Activated CD8-positive, alpha-beta T cell treated with anti-CD3 and anti-CD28 coated beads, Interleukin-2, amount 10 ng/mL, durations not matched to agents 7 days and 5 days (primary cell): ENCODE data around the gene LRFN4. TPM values are rescaled to one million over a fixed set of nuclear protein-coding genes. Genes with fewer than 3 reads are reported as not detected.
A peak's percentile ranks its signal among the peaks of the same experiment; 100 is the strongest.

Experiments
- ATAC-seq: fragments of 150-1000 bp; cut with Tn5 transposase; one replicate; pipeline ENCODE4 v1.10.0; 2021; ENCODE audit warnings: moderate library complexity
- CTCF ChIA-PET: fragments of 350-600 bp; sonication (Branson Sonifier 250); formaldehyde crosslinking; loops from one replicate; lab custom pipeline; 2021; ENCODE audit warnings: antibody characterized with exemption; lab: Charles Lee
- POLR2A ChIA-PET: fragments of 350-600 bp; sonication (Branson Sonifier 250); formaldehyde crosslinking; loops from one replicate; lab custom pipeline; 2021; ENCODE audit warnings: antibody characterized with exemption; lab: Charles Lee
- DNase-seq: peaks from one replicate; pipeline ENCODE4 v3.0.0-alpha.2; 2020
- H3K27ac Mint-ChIP-seq: one replicate; pipeline ENCODE4 v1.8.0; 2021; ENCODE audit warnings: mild to moderate bottlenecking, mixed read lengths
- H3K27me3 Mint-ChIP-seq: one replicate; pipeline ENCODE4 v1.8.0; 2021; ENCODE audit warnings: low read depth, mixed read lengths
- H3K36me3 Mint-ChIP-seq: one replicate; pipeline ENCODE4 v1.8.0; 2021; ENCODE audit warnings: low read depth, mixed read lengths
- H3K4me1 Mint-ChIP-seq: one replicate; pipeline ENCODE4 v1.8.0; 2021; ENCODE audit warnings: low read depth, mixed read lengths
- H3K4me3 Mint-ChIP-seq: one replicate; pipeline ENCODE4 v1.8.0; 2021; ENCODE audit warnings: mild to moderate bottlenecking, mixed read lengths
- H3K9me3 Mint-ChIP-seq: one replicate; pipeline ENCODE4 v1.8.0; 2022; ENCODE audit warnings: mixed read lengths; ENCODE audit not compliant: insufficient read depth
- total RNA-seq, 2 experiments: library from RNA; stranded (reverse); gene quantifications; one replicate each; pipeline ENCODE4 v1.2.3, GENCODE V29; 2021

LRFN4 gene
- total RNA-seq, 2 experiments from 2014 or later = 24.6 to 28.3 TPM

DNA sequence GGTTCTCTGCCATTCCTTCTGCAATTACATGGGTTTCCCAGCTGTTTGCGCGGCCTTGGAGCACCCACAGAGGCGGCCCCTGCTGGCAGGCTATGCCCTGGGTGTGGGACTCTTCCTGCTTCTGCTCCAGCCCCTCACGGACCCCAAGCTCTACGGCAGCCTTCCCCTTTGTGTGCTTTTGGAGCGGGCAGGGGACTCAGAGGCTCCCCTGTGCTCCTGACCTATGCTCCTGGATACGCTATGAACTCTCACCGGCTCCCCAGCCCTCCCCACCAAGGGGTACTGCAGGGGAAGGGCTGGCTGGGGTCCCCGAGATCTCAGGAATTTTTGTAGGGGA, 11.0 kb upstream of the LRFN4 start:
- H3K36me3 Mint-ChIP-seq = peaks cover 24% of the 10 kb centered on the region
- DNase-seq (no peak), ATAC-seq (no peak)
- H3K4me3 Mint-ChIP-seq = no peak overlapping the region
- ChIA-PET POLR2A (interaction anchor here (1.4 to 5.4 kb wide), 2 partner anchors 8 to 34 kb away, joined by 3 to 92 read pairs; no protein-coding TSS in a partner anchor), CTCF (no interaction called here)
- H3K9me3 Mint-ChIP-seq = no peaks in the 10 kb centered on the region
- H3K27me3 Mint-ChIP-seq = no peaks in the 10 kb centered on the region
- H3K27ac Mint-ChIP-seq = no peak overlapping the region
- peaks cover 41% of the 10 kb centered on the region for H3K4me1 Mint-ChIP-seq

DNA sequence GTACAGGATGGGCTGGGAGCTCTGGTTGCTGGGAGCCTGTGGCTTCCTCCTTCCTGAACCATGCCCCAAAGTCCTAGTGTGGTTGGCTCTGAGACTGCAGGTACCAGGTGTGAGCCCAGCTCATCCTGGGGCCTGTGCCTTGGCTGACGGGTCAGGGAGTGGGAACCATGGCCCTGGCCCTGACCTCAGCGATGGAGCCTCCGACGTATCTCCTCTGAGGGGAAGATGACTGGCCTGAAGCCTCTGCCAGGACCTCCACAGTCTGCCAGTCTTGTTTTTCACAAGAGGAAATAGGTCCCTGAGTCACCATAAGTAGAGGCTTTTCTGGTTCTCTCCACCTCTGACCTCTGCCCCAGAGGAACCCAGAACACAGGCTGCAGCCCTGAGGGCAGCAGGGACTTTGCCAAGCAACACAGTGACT, 10.2 kb upstream of the LRFN4 start:
- no peaks in the 10 kb centered on the region for H3K9me3 Mint-ChIP-seq
- no peak overlapping the region for H3K27ac Mint-ChIP-seq
- ChIA-PET POLR2A (interaction anchor here (0.6 to 5.4 kb wide), 2 partner anchors 7 to 31 kb away, joined by 3 to 92 read pairs; no protein-coding TSS in a partner anchor), CTCF (no interaction called here)
- no peaks in the 10 kb centered on the region for H3K27me3 Mint-ChIP-seq
- no peak for ATAC-seq
- H3K36me3 Mint-ChIP-seq = peaks cover 21% of the 10 kb centered on the region
- H3K4me1 Mint-ChIP-seq = peaks cover 40% of the 10 kb centered on the region
- no peak for DNase-seq
- H3K4me3 Mint-ChIP-seq = no peak overlapping the region

DNA sequence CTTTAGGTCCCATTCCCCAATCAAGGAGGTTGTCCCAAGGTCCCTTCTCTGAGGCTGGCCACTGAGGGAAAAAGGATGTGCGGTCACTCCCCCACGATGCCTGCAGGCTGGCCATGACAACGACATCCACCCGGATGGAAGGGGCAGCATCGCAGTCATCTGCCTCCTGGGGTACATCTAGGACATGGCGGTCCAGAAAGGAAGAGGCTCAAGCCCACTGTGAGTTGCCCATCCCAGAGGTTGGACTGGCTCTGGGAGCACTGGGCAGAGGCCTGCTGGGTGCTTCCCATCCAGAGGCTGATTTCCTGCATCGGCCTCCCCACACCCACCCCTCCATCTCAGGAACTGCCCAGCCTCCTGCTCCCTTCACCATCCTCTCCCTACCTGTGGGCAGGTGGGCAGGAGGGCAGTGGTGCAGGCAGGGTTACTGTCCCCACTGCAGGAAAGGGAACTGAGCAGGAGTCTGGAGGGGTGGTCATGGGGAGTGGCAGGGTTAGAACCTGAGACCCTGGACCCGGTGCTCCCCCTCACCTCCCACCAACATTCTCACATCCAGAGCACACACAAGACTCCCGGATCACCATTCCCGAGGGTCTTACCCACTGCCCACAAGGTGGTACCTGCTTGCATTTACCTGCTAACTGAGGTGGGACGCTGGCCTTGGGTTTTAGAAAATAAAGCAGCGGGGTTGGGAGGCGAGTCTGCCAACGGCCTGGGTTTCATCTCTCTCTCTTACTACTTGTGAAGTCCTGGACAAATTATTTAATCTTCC, 9.2 kb upstream of the LRFN4 start:
- CTCF ChIA-PET = no interaction called here
- POLR2A ChIA-PET = no interaction called here
- ATAC-seq (no peak), DNase-seq (no peak)
- Mint-ChIP-seq H3K4me1 (peaks cover 39% of the 10 kb centered on the region), H3K27ac (no peak overlapping the region), H3K27me3 (no peaks in the 10 kb centered on the region), H3K9me3 (no peaks in the 10 kb centered on the region), H3K36me3 (peaks cover 13% of the 10 kb centered on the region), H3K4me3 (no peak overlapping the region)

DNA sequence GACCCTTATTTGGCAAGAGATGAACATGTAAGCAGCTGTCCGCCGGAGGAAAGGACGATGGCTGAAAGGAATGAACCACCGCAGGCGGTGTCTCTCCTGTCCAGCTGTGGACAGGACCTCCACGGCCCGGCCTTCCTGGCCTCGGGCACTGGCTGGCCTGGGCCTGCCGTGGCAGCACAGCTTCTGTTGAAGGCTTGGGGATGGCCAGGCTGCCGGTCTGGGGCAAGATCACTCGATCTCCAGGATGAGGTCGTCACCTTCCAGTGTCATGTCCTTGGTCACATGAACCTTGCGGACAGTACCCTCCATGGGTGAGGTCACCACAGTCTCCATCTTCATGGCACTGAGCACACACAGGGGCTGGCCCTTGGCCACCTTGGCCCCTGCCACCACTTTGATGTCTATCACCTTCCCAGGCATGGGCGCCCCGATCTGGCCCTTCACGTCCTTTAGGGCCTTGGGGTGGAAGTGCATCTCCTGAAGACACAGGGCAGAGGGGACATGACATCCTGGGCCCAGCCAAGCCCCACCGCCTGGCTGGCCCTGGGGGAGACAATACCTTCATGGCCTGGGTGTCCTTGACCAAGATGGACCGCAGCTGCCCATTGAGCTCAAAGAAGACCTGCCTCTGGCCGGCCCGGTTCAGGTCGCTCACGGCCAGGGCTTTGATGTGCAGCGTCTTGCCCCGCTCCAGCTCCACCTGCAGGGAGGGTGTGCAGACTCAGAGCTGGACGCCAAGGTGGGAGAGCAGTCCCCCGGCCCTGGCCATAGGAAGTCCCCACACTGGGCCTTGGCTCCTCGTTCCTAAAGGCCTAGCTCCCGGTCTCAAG, 8.0 kb upstream of the LRFN4 start:
- Mint-ChIP-seq H3K4me1 (peaks cover 38% of the 10 kb centered on the region), H3K36me3 (peaks cover 13% of the 10 kb centered on the region), H3K27ac (no peak overlapping the region), H3K4me3 (no peak overlapping the region), H3K27me3 (no peaks in the 10 kb centered on the region), H3K9me3 (no peaks in the 10 kb centered on the region)
- ATAC-seq = no peak
- no peak for DNase-seq
- CTCF ChIA-PET = no interaction called here
- POLR2A ChIA-PET = no interaction called here

- CTCF ChIA-PET = no interaction called here
- H3K4me1 Mint-ChIP-seq = peaks cover 39% of the 10 kb centered on the region
- DNase-seq = no peak
- H3K4me3 Mint-ChIP-seq = no peak overlapping the region
- POLR2A ChIA-PET = no interaction called here
- H3K9me3 Mint-ChIP-seq = no peaks in the 10 kb centered on the region
- no peaks in the 10 kb centered on the region for H3K27me3 Mint-ChIP-seq
- H3K27ac Mint-ChIP-seq = no peak overlapping the region
- peaks cover 12% of the 10 kb centered on the region for H3K36me3 Mint-ChIP-seq
- ATAC-seq = no peak
These were observed 7.2 kb upstream of the LRFN4 start for GRCh38 chr11:66849501-66850234.

GRCh38 chr11:66850235-66850587, 6.7 kb upstream of the LRFN4 start:
- Mint-ChIP-seq H3K4me1 (peaks cover 37% of the 10 kb centered on the region), H3K27ac (no peak overlapping the region), H3K9me3 (no peaks in the 10 kb centered on the region), H3K27me3 (no peaks in the 10 kb centered on the region), H3K4me3 (no peak overlapping the region), H3K36me3 (peaks cover 7% of the 10 kb centered on the region)
- no peak for DNase-seq
- POLR2A ChIA-PET = no interaction called here
- ATAC-seq = no peak
- CTCF ChIA-PET = no interaction called here

DNA sequence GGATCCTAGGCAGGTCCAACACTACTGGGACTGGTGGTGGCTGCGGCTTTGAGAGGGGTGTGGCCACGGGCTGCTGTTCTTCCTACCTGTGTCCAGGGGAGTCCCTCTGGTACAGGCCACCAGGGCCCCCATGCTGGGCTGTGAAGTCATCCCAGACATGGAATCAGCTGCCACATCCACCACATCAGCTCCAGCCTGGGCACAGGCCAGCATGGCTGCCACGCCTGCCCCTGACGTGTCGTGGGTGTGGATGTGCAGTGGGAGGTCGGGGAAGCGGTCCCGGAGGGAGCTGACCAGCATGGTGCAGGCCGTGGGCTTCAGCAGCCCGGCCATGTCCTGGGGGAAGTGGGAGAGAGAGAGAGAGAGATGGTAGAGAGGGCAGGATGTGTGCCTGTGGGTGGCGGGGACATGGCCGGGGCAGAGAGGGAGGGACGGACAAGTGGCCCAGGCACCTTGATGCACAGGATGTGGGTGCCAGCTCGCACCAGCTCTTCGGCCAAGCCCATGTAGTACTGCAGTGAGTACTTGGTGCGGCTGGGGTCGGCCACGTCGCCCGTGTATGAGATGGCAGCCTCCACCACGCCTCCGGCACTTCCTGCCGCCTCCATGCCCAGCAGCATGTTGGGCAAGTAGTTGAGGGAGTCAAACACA, 6.2 kb upstream of the LRFN4 start:
- DNase-seq = no peak
- no peak overlapping the region for H3K4me3 Mint-ChIP-seq
- peaks cover 4% of the 10 kb centered on the region for H3K36me3 Mint-ChIP-seq
- ATAC-seq = no peak
- ChIA-PET POLR2A (no interaction called here), CTCF (no interaction called here)
- H3K4me1 Mint-ChIP-seq = peaks cover 40% of the 10 kb centered on the region
- H3K27ac Mint-ChIP-seq = no peak overlapping the region
- no peaks in the 10 kb centered on the region for H3K27me3 Mint-ChIP-seq
- H3K9me3 Mint-ChIP-seq = no peaks in the 10 kb centered on the region

DNA sequence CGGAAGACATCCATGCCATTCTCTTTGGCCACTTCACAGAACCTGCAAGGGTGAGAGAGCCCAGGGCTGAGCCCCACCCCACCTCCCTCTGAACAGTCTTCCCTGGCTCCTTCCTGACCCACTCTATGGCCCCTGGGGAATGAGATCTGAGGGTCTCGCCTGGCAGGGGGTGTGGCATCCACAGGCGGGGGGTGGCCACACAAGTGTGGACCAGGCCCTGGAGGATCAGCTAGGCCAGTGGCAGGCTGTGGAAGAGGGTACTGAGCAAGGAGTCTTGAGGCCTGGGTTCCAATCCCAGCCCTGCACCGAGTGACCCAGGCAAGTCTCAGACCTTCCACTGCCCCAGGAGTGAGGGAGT, 5.6 kb upstream of the LRFN4 start:
- no peak for DNase-seq
- Mint-ChIP-seq H3K27ac (no peak overlapping the region), H3K4me3 (no peak overlapping the region)

GRCh38 chr11:66851698-66852465, 5.0 kb upstream of the LRFN4 start:
- H3K27me3 Mint-ChIP-seq = no peaks in the 10 kb centered on the region
- no peaks in the 10 kb centered on the region for H3K9me3 Mint-ChIP-seq
- ATAC-seq (no peak), DNase-seq (no peak)
- H3K4me1 Mint-ChIP-seq = peaks cover 38% of the 10 kb centered on the region
- ChIA-PET CTCF (interaction anchor here (0.6 to 2.6 kb wide), 6 partner anchors 8 to 163 kb away, joined by 3 to 14 read pairs (median 4); no protein-coding TSS in a partner anchor), POLR2A (interaction anchor here (5.5 kb wide), 1 partner anchor 8 kb away, joined by 92 read pairs; the partner anchor contains the start of gene RCE1)
- peak overlapping the region; percentile 54 for H3K27ac Mint-ChIP-seq
- no peak overlapping the region for H3K4me3 Mint-ChIP-seq
- H3K36me3 Mint-ChIP-seq = no peaks in the 10 kb centered on the region

More for the DNA sequence above, 5.6 kb upstream of the LRFN4 start:
- Mint-ChIP-seq H3K4me1 (peaks cover 42% of the 10 kb centered on the region), H3K9me3 (no peaks in the 10 kb centered on the region), H3K27me3 (no peaks in the 10 kb centered on the region), H3K36me3 (peaks cover 4% of the 10 kb centered on the region)
- ChIA-PET CTCF (interaction anchor here (0.6 to 2.6 kb wide), 4 partner anchors 9 to 162 kb away, joined by 4 to 14 read pairs (median 4); no protein-coding TSS in a partner anchor), POLR2A (interaction anchor here (5.5 kb wide), 1 partner anchor 7 kb away, joined by 92 read pairs; the partner anchor contains the start of gene RCE1)
- no peak for ATAC-seq

GRCh38 chr11:66852466-66853241, 4.2 kb upstream of the LRFN4 start:
- POLR2A ChIA-PET = interaction anchor here (5.5 kb wide), 1 partner anchor 9 kb away, joined by 92 read pairs; the partner anchor contains the start of gene RCE1
- H3K4me3 Mint-ChIP-seq = no peak overlapping the region
- no peak for ATAC-seq

More at GRCh38 chr11:66852466-66853241, 4.2 kb upstream of the LRFN4 start:
- no peak overlapping the region for H3K27ac Mint-ChIP-seq
- no peaks in the 10 kb centered on the region for H3K27me3 Mint-ChIP-seq
- DNase-seq = no peak
- H3K36me3 Mint-ChIP-seq = no peaks in the 10 kb centered on the region
- no peaks in the 10 kb centered on the region for H3K9me3 Mint-ChIP-seq
- peaks cover 38% of the 10 kb centered on the region for H3K4me1 Mint-ChIP-seq
- CTCF ChIA-PET = interaction anchor here (0.7 to 2.6 kb wide), 5 partner anchors 9 to 18 kb away, joined by 3 to 14 read pairs (median 4); no protein-coding TSS in a partner anchor
